GM23248 (cell line): Measurements from ENCODE around the gene MRPL20.

ENCODE experiments used
- EZH2 ChIP-seq: fragments of 200-600 bp; sonication (generic); IDR thresholded peaks from 2 replicates; pipeline ENCODE4 v1.6.1; 2018; ENCODE audit warnings: antibody characterized with exemption, mild to moderate bottlenecking; ENCODE audit not compliant: insufficient read depth, poor library complexity, severe bottlenecking
- EZH2phosphoT487 ChIP-seq: fragments of 200-600 bp; sonication (generic); IDR thresholded peaks from 2 replicates; pipeline ENCODE4 v1.6.1; 2018; ENCODE audit warnings: antibody characterized with exemption, moderate library complexity, mild to moderate bottlenecking, low read depth; ENCODE audit not compliant: insufficient read depth

- TF ChIP-seq EZH2 (no peak), EZH2phosphoT487 (no peak)
These were observed 42.8 kb downstream of the MRPL20 start for GRCh38 chr1:1364266-1364665.
